Activated CD8-positive, alpha-beta memory T cell treated with anti-CD3 and anti-CD28 coated beads, Interleukin-2, amount 10 ng/mL, durations not matched to agents 7 days and 5 days (primary cell): ENCODE data around the gene MUC13. TPM values are rescaled to one million over a fixed set of nuclear protein-coding genes. Genes with fewer than 3 reads are reported as not detected.

Source experiments
- ATAC-seq: fragments of 150-1000 bp; cut with Tn5 transposase; one replicate; pipeline ENCODE4 v1.10.0; 2021; ENCODE audit warnings: moderate library complexity
- CTCF ChIA-PET: fragments of 350-600 bp; sonication (Branson Sonifier 250); formaldehyde crosslinking; loops from one replicate; lab custom pipeline; 2021; ENCODE audit warnings: antibody characterized with exemption; lab: Charles Lee
- DNase-seq: peaks from one replicate; pipeline ENCODE4 v3.0.0-alpha.2; 2020
- H3K27ac Mint-ChIP-seq: one replicate; pipeline ENCODE4 v1.8.0; 2021; ENCODE audit warnings: mild to moderate bottlenecking, mixed read lengths
- H3K27me3 Mint-ChIP-seq: one replicate; pipeline ENCODE4 v1.8.0; 2021; ENCODE audit warnings: mixed read lengths
- H3K36me3 Mint-ChIP-seq: one replicate; pipeline ENCODE4 v1.8.0; 2021; ENCODE audit warnings: mild to moderate bottlenecking, mixed read lengths
- H3K4me1 Mint-ChIP-seq: one replicate; pipeline ENCODE4 v1.8.0; 2021; ENCODE audit warnings: mixed read lengths
- H3K4me3 Mint-ChIP-seq: one replicate; pipeline ENCODE4 v1.8.0; 2021; ENCODE audit warnings: mild to moderate bottlenecking, moderate library complexity, mixed read lengths
- H3K9me3 Mint-ChIP-seq: one replicate; pipeline ENCODE4 v1.8.0; 2022; ENCODE audit warnings: low read depth, mixed read lengths
- total RNA-seq, 2 experiments: library from RNA; stranded (reverse); gene quantifications; one replicate each; pipeline ENCODE4 v1.2.3, GENCODE V29; 2021

MUC13 gene, protein sequence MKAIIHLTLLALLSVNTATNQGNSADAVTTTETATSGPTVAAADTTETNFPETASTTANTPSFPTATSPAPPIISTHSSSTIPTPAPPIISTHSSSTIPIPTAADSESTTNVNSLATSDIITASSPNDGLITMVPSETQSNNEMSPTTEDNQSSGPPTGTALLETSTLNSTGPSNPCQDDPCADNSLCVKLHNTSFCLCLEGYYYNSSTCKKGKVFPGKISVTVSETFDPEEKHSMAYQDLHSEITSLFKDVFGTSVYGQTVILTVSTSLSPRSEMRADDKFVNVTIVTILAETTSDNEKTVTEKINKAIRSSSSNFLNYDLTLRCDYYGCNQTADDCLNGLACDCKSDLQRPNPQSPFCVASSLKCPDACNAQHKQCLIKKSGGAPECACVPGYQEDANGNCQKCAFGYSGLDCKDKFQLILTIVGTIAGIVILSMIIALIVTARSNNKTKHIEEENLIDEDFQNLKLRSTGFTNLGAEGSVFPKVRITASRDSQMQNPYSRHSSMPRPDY
- total RNA-seq = not detected

DNA sequence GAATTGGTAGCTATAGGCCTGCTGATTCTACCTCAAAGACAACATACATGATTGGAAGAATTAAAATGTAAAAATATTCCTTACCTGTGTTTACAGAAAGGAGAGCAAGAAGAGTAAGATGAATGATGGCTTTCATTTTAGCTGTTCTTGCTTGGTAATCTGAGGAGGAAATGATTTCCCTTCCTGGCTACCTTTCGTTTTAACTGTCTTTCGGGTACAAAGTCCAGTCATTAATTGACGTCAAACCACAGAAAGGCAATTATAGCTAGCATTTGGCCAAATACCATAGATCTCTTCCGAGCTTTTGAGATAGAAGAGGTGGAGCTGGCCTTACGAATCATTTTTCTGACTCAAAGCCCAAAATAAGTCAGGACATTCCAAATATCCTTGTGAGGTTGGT lies at the start of gene MUC13:
Gene MUC13 (minus strand): TSS at position 175 of the 400 bp plus-strand sequence. CDS start 39 bp downstream, at position 136.
- no peaks in the 10 kb centered on the region for H3K36me3 Mint-ChIP-seq
- no peaks in the 10 kb centered on the region for H3K9me3 Mint-ChIP-seq
- no peak within 1 kb of the TSS for H3K27ac Mint-ChIP-seq
- H3K4me1 Mint-ChIP-seq = no peaks in the 10 kb centered on the region
- ATAC-seq (no peak), DNase-seq (no peak)
- H3K4me3 Mint-ChIP-seq = no peak within 1 kb of the TSS
- CTCF ChIA-PET = interaction anchor here (0.6 kb wide), 1 partner anchor 52 kb away, joined by 3 read pairs; no protein-coding TSS in a partner anchor
- peaks cover 56% of the 10 kb centered on the region for H3K27me3 Mint-ChIP-seq

DNA sequence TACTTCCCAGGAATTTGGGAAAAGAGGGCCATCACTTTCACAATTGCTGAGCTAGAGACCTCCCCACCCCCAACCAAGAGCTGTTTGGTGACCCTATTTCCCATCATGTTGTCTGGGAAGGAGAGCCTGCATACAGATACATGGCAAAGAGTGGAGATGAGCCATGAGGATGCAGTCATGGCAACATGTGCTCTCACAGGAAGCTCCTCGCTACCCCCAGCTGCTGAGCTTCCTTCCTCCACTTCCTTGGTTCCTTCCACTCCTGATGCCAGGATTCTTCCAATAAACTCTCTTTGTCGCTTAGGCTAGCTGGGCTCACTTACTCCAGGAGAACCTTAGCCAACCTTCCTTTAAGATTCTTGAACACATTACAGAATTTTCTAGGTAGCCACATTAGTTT lies 48.3 kb upstream of the MUC13 start:
- Mint-ChIP-seq H3K4me3 (no peak overlapping the region), H3K27me3 (no peaks in the 10 kb centered on the region), H3K27ac (no peak overlapping the region), H3K9me3 (no peaks in the 10 kb centered on the region), H3K4me1 (peaks cover 2% of the 10 kb centered on the region), H3K36me3 (peaks cover 16% of the 10 kb centered on the region)
- CTCF ChIA-PET = no interaction called here
- ATAC-seq (no peak), DNase-seq (no peak)

DNA sequence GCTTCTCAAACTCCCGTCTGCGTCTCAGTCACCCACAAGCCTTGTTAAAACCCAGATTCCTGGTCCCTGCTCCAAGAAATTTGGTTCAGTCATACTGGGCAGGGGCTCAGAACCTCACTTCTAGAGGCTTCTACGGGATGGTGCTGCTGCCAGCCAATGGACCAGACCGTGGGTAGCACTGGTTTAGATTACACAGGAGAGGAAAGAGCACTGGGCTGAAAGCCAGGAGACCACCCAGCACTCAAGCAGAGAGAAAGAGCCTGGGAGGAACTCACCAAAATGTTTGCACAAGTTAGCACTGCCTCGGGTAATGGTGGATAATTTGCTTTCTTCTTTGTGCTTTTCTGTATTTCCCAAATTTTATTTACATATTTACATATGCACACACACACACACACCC lies 46.9 kb upstream of the MUC13 start:
- Mint-ChIP-seq H3K4me1 (peaks cover 2% of the 10 kb centered on the region), H3K27ac (no peak overlapping the region), H3K36me3 (peaks cover 30% of the 10 kb centered on the region), H3K4me3 (no peak overlapping the region), H3K27me3 (no peaks in the 10 kb centered on the region), H3K9me3 (no peaks in the 10 kb centered on the region)
- ATAC-seq (no peak), DNase-seq (no peak)
- CTCF ChIA-PET = no interaction called here

DNA sequence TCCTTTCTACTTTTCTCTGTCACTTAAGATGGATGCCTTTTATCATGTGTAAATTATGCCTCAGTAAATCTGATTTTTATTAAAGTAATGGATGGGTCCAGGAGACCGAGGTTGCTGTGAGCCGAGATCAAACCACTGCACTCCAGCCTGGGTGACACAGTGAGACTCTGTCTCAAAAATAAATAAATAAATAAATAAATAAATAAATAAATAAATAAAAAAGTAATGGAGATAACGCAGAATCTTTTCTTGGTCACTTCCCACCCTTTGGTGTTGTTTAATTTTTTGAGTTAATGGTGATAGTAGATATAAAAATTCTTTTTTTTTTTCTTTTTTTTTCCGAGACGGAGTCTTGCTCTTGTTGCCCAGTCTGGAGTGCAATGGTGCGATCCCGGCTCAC lies 44.1 kb upstream of the MUC13 start:
- H3K36me3 Mint-ChIP-seq = peaks cover 34% of the 10 kb centered on the region
- CTCF ChIA-PET = no interaction called here
- no peak for DNase-seq
- H3K27ac Mint-ChIP-seq = no peak overlapping the region
- peaks cover 10% of the 10 kb centered on the region for H3K4me1 Mint-ChIP-seq
- no peaks in the 10 kb centered on the region for H3K27me3 Mint-ChIP-seq
- no peak overlapping the region for H3K4me3 Mint-ChIP-seq
- ATAC-seq = no peak
- no peaks in the 10 kb centered on the region for H3K9me3 Mint-ChIP-seq

DNA sequence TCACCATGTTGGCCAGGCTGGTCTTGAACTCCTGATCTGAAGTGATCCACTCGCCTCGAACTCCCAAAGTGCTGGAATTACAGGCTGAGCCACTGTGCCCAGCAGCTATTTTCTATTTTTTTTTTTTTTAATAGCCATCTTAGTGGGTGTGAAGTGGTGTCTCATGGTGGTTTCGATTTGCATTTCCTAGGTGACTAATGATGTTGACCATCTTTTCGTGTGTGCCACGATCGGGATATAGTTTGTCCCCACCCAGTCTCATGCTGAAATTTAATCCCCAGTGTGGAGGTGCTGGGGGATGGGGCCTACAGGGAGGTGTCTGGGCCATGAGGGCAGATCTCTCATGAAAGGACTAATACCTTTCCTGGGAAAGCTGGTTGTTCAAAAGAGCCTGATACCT lies 41.8 kb upstream of the MUC13 start:
- DNase-seq = no peak
- Mint-ChIP-seq H3K27ac (no peak overlapping the region), H3K9me3 (no peaks in the 10 kb centered on the region), H3K36me3 (peaks cover 38% of the 10 kb centered on the region), H3K4me1 (peaks cover 16% of the 10 kb centered on the region), H3K27me3 (no peaks in the 10 kb centered on the region), H3K4me3 (no peak overlapping the region)
- ATAC-seq = no peak
- CTCF ChIA-PET = no interaction called here

DNA sequence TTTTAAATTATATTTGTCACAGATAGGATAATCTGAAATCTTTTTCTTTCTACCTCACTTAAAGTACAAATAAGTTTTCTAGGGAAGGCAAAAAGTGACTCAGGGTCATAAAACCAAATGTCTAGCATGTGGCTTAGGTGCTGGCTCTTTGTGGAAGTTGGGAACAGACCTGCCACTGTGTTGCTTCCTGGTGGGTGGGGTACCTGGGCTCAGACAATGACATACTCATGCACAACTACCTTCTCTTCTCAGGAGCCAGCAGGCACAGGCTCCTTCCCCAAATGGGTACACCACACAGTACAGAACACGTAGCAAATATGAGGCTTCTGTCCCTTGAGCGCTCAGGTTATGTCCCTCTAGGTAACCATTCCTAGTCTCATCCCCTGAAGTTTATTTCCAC lies 40.1 kb upstream of the MUC13 start:
- DNase-seq (no peak), ATAC-seq (no peak)
- peaks cover 26% of the 10 kb centered on the region for H3K4me1 Mint-ChIP-seq
- no peak overlapping the region for H3K27ac Mint-ChIP-seq
- no peaks in the 10 kb centered on the region for H3K27me3 Mint-ChIP-seq
- H3K4me3 Mint-ChIP-seq = no peak overlapping the region
- peaks cover 46% of the 10 kb centered on the region for H3K36me3 Mint-ChIP-seq
- CTCF ChIA-PET = no interaction called here
- no peaks in the 10 kb centered on the region for H3K9me3 Mint-ChIP-seq

DNA sequence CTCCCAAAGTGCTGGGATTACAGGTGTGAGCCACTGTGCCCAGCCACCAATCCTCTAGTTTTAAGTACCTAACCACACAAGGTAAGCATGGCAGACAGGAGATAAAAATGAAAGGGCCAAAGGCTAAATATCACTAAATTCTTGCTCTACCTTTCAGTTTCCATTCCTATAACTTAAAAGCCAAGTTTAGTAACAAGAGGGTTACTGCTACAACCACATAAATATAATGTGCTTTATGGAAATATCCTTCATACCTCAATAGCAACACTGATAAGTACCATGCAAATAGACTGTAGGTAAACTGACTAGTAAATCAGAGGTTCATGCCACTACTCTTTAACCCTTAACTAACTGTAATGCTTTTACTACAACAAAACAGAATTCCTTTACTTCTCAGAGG lies 38.7 kb upstream of the MUC13 start:
- Mint-ChIP-seq H3K9me3 (no peaks in the 10 kb centered on the region), H3K27ac (no peak overlapping the region), H3K36me3 (peaks cover 47% of the 10 kb centered on the region), H3K4me3 (no peak overlapping the region), H3K27me3 (no peaks in the 10 kb centered on the region), H3K4me1 (peaks cover 36% of the 10 kb centered on the region)
- DNase-seq (no peak), ATAC-seq (no peak)
- CTCF ChIA-PET = no interaction called here

DNA sequence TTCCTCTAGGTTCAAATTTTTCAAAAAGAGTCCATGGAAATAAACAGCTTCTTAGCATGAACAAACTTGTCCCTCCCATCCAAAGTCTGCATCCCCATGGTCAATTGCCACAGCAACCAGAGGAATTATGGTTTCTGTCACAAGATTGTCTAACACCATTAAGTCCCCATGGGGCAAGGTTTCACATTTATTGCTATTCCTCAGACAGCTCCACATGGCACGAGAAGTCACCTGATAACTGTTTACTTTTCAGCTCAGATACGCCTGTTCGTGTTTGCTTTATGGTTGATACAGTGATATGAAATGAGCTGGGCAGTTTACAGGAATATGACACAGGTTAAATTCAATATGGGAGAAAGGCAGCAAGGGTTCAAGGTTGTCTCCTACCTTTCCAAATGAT lies 37.9 kb upstream of the MUC13 start:
- peaks cover 41% of the 10 kb centered on the region for H3K36me3 Mint-ChIP-seq
- DNase-seq (no peak), ATAC-seq (no peak)
- no peak overlapping the region for H3K4me3 Mint-ChIP-seq
- CTCF ChIA-PET = interaction anchor here (0.8 to 0.9 kb wide), 2 partner anchors 22 to 46 kb away, joined by 3 read pairs; no protein-coding TSS in a partner anchor
- H3K4me1 Mint-ChIP-seq = peaks cover 36% of the 10 kb centered on the region
- H3K9me3 Mint-ChIP-seq = no peaks in the 10 kb centered on the region
- H3K27me3 Mint-ChIP-seq = no peaks in the 10 kb centered on the region
- H3K27ac Mint-ChIP-seq = no peak overlapping the region

DNA sequence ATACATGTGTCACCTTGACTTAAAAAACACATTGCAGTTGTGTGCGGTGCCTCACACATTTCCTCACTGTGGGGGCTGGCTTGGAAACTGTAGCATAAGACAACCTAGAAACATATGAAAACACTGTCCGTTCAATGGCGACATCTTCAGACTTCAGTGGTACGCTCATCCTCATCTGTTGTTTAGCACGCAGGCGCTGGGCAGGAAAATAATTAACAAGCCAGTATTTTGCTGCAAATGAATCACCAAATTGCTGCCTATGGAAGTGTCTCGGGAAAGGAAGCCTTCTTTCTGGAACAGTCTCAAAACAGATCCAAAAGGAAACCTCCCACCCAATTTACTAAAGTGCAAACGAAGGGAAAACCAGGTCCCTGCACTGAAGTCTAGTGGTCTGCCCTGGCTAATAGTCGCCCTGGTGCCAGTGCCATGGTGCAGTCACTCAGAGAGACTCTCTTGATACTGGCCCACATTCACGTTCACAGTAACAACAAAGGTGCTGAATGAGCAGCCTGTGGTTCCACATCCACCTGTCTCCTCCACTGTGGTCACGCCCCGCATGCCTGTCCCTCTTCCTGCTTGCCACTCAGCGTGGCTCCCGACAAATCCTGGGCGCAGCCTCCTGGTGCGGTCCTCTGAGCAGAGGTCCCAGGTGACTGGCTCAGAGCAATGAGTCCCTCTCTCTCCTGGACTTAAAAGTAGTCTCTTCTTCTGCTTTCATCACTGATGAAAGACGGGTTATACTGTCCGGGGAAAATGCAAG lies 35.6 kb upstream of the MUC13 start:
- ATAC-seq (no peak), DNase-seq (no peak)
- peaks cover 34% of the 10 kb centered on the region for H3K4me1 Mint-ChIP-seq
- H3K27ac Mint-ChIP-seq = no peak overlapping the region
- H3K27me3 Mint-ChIP-seq = no peaks in the 10 kb centered on the region
- H3K36me3 Mint-ChIP-seq = peaks cover 26% of the 10 kb centered on the region
- no peaks in the 10 kb centered on the region for H3K9me3 Mint-ChIP-seq
- H3K4me3 Mint-ChIP-seq = no peak overlapping the region
- CTCF ChIA-PET = no interaction called here

DNA sequence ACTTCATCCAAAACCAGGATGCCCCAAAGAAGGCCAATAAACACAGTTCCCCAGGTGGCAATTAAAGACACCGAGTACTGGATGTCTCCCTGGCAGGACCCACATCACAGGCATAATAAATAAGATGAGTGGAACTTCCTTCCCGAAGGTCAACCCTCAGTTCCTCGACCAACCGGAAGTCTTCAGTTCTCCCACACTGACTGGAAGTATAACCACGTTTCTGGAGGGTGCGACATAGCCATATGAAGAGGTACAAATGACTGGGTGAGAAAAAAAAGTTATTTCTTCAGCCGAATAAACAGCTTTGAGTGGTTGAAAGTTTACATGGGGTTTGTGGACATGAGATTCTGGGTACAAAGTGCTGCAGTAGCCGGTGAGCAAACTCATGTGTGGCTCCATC lies 34.6 kb upstream of the MUC13 start:
- Mint-ChIP-seq H3K4me3 (no peak overlapping the region), H3K36me3 (peaks cover 26% of the 10 kb centered on the region), H3K27ac (peak overlapping the region; percentile 3), H3K27me3 (no peaks in the 10 kb centered on the region), H3K4me1 (peaks cover 29% of the 10 kb centered on the region), H3K9me3 (no peaks in the 10 kb centered on the region)
- CTCF ChIA-PET = no interaction called here
- ATAC-seq (no peak), DNase-seq (no peak)

DNA sequence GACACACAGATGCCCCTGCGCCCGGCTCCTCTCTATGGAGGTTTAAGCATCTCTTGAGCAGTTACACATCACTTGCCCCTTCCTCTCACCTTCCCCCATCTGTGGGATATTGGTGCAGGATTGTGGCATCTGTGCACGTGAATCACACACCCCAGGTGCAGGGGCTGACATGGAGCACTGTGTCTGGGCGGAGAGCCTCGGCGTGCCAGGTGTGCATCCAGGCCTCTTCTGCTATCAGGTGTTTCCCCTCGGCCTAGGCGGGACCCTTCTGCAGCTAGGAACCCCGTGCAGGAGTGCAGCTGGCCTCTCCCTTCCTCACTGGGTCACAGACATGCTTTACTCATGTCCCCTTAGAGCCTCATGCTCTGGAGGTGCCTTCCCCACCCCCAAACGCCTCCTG lies 33.4 kb upstream of the MUC13 start:
- CTCF ChIA-PET = interaction anchor here (0.6 kb wide), 1 partner anchor 221 kb away, joined by 3 read pairs; no protein-coding TSS in a partner anchor
- H3K27ac Mint-ChIP-seq = no peak overlapping the region
- H3K36me3 Mint-ChIP-seq = peaks cover 18% of the 10 kb centered on the region
- peaks cover 22% of the 10 kb centered on the region for H3K4me1 Mint-ChIP-seq
- no peak overlapping the region for H3K4me3 Mint-ChIP-seq
- H3K9me3 Mint-ChIP-seq = no peaks in the 10 kb centered on the region
- no peak for DNase-seq
- no peak for ATAC-seq
- no peaks in the 10 kb centered on the region for H3K27me3 Mint-ChIP-seq

DNA sequence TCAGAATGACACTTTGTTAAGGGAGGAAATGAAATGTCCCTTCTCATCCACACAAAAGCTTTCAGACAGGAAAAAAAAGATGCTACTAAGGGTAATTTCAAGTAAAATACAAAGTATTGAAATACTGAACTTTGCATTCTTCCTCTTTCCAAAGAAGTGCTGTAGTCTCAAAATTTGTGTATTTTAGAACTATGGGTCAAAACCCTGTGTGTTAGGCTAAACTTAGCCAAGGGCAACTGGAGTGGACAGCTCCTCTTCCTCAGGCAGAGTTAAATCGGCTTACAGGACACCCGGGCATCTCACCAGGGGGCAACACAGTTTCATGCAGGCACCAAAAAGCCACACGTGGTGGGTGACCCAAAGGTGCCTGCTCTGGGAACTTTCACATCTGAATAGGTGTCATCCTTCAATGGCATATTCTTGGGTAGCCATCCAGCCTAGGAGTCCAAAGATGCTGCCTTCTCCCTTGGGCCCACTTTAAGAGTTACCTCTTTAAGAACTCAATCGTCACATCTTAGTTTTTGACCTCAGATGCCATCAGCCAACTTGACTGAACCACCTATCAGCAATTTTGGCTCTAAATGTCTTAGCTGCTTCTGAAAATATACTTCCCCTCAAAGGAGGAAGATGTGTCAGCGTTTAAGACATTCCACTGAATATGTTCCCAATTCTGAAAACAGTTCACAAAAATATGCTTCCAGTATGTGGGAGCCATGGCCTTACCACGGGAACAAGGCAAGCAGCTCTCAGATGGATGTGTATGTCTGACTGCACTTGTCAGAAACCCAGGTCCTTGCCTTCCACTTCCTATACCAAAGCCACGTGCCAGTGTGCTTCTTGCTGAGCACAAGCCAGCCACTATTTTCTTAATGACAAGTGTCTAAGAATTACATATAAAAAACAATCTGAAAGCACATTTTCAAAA lies 32.2 kb upstream of the MUC13 start:
- Mint-ChIP-seq H3K4me3 (no peak overlapping the region), H3K4me1 (peaks cover 22% of the 10 kb centered on the region), H3K27ac (no peak overlapping the region), H3K36me3 (peaks cover 12% of the 10 kb centered on the region), H3K27me3 (peaks cover 5% of the 10 kb centered on the region), H3K9me3 (no peaks in the 10 kb centered on the region)
- ATAC-seq (no peak), DNase-seq (no peak)
- CTCF ChIA-PET = interaction anchor here (0.7 kb wide), 1 partner anchor 8 kb away, joined by 3 read pairs; no protein-coding TSS in a partner anchor

DNA sequence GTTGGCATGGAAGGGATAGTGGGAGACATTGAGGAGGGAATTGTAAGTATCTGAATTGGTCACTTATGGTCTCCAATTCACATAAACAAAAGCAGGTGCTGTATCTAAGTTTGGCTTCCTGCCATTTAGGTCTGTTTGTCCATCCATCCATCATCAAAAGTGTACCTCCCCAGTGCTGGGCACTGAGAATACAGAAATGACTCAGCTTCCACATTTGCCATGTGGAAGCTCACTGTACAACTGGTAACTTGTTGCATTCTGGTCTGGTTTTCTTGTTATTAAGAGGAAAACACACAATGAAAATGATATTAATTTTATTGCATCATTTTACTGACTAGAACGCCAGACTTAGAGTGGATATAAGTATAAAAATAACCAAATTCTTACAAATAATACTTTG lies 30.9 kb upstream of the MUC13 start:
- H3K4me1 Mint-ChIP-seq = peaks cover 18% of the 10 kb centered on the region
- ATAC-seq (no peak), DNase-seq (no peak)
- peaks cover 10% of the 10 kb centered on the region for H3K36me3 Mint-ChIP-seq
- peaks cover 6% of the 10 kb centered on the region for H3K27me3 Mint-ChIP-seq
- H3K9me3 Mint-ChIP-seq = no peaks in the 10 kb centered on the region
- no peak overlapping the region for H3K27ac Mint-ChIP-seq
- no peak overlapping the region for H3K4me3 Mint-ChIP-seq
- CTCF ChIA-PET = no interaction called here
